Glutamatergic neuron (in vitro differentiated cells): ENCODE results near the gene ZFP36L2. TPM values are rescaled to one million over a fixed set of nuclear protein-coding genes. Genes with fewer than 3 reads are reported as not detected.

Source experiments
- DNase-seq: peaks from one replicate; pipeline ENCODE4 v3.0.0; 2022
- H3K27ac Mint-ChIP-seq: one replicate; pipeline ENCODE4 v1.8.0; 2020; ENCODE audit warnings: mild to moderate bottlenecking, mixed read lengths, inconsistent platforms; ENCODE audit not compliant: unreplicated experiment
- H3K27me3 Mint-ChIP-seq: one replicate; pipeline ENCODE4 v1.8.0; 2020; ENCODE audit warnings: mild to moderate bottlenecking, moderate library complexity, mixed read lengths, inconsistent platforms; ENCODE audit not compliant: unreplicated experiment
- H3K36me3 Mint-ChIP-seq: one replicate; pipeline ENCODE4 v1.8.0; 2020; ENCODE audit warnings: mild to moderate bottlenecking, mixed read lengths, inconsistent platforms; ENCODE audit not compliant: unreplicated experiment
- H3K4me1 Mint-ChIP-seq: one replicate; pipeline ENCODE4 v1.8.0; 2020; ENCODE audit warnings: mild to moderate bottlenecking, low read depth, mixed read lengths, inconsistent platforms; ENCODE audit not compliant: unreplicated experiment
- H3K4me3 Mint-ChIP-seq: one replicate; pipeline ENCODE4 v1.8.0; 2020; ENCODE audit warnings: mild to moderate bottlenecking, mixed read lengths, inconsistent platforms; ENCODE audit not compliant: unreplicated experiment
- H3K9me3 Mint-ChIP-seq: one replicate; pipeline ENCODE4 v1.8.0; 2020; ENCODE audit warnings: mild to moderate bottlenecking, moderate library complexity, mixed read lengths, inconsistent platforms; ENCODE audit not compliant: unreplicated experiment
- CTCF ChIP-seq: fragments of 200-600 bp; sonication (generic); IDR thresholded peaks from one replicate; pipeline ENCODE4 v1.5.0; 2021; ENCODE audit not compliant: partially characterized antibody, unreplicated experiment
- total RNA-seq: library from RNA; stranded (reverse); fragmentation: NEBNext Ultra II Directional; extraction: Animal tissue kit (Norgen Biotek cat#: 25700); gene quantifications from one replicate; pipeline ENCODE4 v1.2.1, GENCODE V29; 2021; ENCODE audit not compliant: unreplicated experiment

Gene ZFP36L2
- total RNA-seq, 1 donor from 2014 or later = 0.88 TPM

GRCh38 chr2:43250015-43250414 lies 23.6 kb upstream of the ZFP36L2 start:
- no peak overlapping the region for H3K4me3 Mint-ChIP-seq
- H3K27me3 Mint-ChIP-seq = peaks cover 3% of the 10 kb centered on the region
- no peak overlapping the region for H3K27ac Mint-ChIP-seq
- DNase-seq = no peak
- TF ChIP-seq CTCF = no peak
- peaks cover 4% of the 10 kb centered on the region for H3K4me1 Mint-ChIP-seq
- H3K36me3 Mint-ChIP-seq = no peaks in the 10 kb centered on the region
- peaks cover 5% of the 10 kb centered on the region for H3K9me3 Mint-ChIP-seq

GRCh38 chr2:43248621-43249020 lies 22.2 kb upstream of the ZFP36L2 start:
- Mint-ChIP-seq H3K4me3 (no peak overlapping the region), H3K9me3 (peaks cover 3% of the 10 kb centered on the region), H3K4me1 (peaks cover 4% of the 10 kb centered on the region), H3K27ac (no peak overlapping the region), H3K36me3 (no peaks in the 10 kb centered on the region), H3K27me3 (peaks cover 3% of the 10 kb centered on the region)
- no peak for TF ChIP-seq CTCF
- DNase-seq = no peak

- no peak for DNase-seq
- Mint-ChIP-seq H3K9me3 (peaks cover 3% of the 10 kb centered on the region), H3K4me3 (no peak overlapping the region), H3K27me3 (peaks cover 3% of the 10 kb centered on the region), H3K27ac (no peak overlapping the region), H3K36me3 (no peaks in the 10 kb centered on the region), H3K4me1 (peaks cover 4% of the 10 kb centered on the region)
- no peak for TF ChIP-seq CTCF
Observed at GRCh38 chr2:43246641-43247040, 20.2 kb upstream of the ZFP36L2 start.

- H3K9me3 Mint-ChIP-seq = no peaks in the 10 kb centered on the region
- no peaks in the 10 kb centered on the region for H3K36me3 Mint-ChIP-seq
- no peak for DNase-seq
- H3K27me3 Mint-ChIP-seq = peaks cover 2% of the 10 kb centered on the region
- no peak for TF ChIP-seq CTCF
- no peak overlapping the region for H3K27ac Mint-ChIP-seq
- H3K4me3 Mint-ChIP-seq = no peak overlapping the region
- H3K4me1 Mint-ChIP-seq = no peaks in the 10 kb centered on the region
Observed at GRCh38 chr2:43241558-43241957, 15.2 kb upstream of the ZFP36L2 start.

GRCh38 chr2:43240766-43241150 lies 14.4 kb upstream of the ZFP36L2 start:
- no peak overlapping the region for H3K27ac Mint-ChIP-seq
- H3K4me1 Mint-ChIP-seq = no peaks in the 10 kb centered on the region
- H3K9me3 Mint-ChIP-seq = no peaks in the 10 kb centered on the region

More at GRCh38 chr2:43240766-43241150, 14.4 kb upstream of the ZFP36L2 start:
- Mint-ChIP-seq H3K27me3 (peaks cover 2% of the 10 kb centered on the region), H3K4me3 (no peak overlapping the region), H3K36me3 (no peaks in the 10 kb centered on the region)
- DNase-seq = no peak
- TF ChIP-seq CTCF = no peak
